ENCODE results near the gene NUDT15. TPM values are rescaled to one million over a fixed set of nuclear protein-coding genes. Genes with fewer than 3 reads are reported as not detected.
"Not testable (repeated sequence)": the region's sequence is repeated elsewhere in the genome, so short reads cannot be mapped to it uniquely, and the experiment has no call there.

Gene NUDT15
- total RNA-seq, 1 experiment from 2014 or later: 51.4 TPM

DNA sequence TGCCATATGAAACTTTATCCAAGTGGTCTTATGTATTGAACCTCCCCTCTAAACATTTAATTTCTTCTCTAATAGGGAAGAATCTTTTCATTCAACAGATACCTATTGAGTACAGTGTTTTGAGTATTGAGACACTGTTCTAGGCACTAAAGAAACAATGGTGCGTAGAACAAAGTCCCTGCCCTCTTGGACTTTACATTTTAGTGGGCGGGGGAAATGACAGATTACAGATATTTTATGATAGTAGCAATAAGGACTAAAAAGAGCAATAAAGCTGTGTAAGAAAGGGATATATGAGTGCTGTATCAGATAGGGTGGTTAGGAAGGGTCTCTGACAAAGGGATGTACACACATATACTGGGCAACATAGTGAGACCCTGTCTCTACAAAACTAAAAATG, 5.4 kb downstream of the NUDT15 start:
- DNase-seq (ENCODE audit: low read depth): no peak

DNA sequence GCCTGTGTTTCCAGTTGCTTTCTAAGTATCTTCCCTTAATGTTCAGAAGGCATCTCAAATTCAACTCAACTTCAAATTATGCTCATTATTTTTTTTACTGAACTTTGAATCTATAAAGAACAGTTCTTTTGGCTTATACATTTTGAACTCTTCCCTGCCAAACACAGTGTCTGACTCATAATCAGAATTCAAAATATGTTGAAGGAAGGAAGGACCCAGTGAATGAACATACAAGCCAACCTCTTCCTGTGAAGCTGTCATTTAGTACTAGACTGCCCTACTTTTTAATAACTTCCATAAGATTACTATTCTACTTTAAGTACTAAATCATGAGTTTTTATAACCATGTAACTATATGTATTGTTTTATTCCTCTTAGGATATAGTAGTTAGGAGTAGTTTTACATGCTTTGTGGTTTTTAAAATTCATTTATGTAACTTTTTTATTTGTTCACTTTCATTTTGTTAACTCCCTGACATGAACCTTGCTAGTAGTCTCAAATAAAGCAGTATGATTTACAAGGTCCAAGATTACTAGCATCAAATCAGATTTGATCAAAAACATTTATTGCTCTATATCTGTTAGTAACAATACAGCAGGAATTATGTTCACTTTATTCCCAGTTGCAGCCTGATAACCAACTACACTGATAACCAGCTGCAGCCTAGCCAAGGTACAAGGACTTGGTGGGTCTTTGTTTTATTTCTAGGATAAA, 6.4 kb downstream of the NUDT15 start:
- DNase-seq (ENCODE audit: low read depth): peak; percentile 52

DNA sequence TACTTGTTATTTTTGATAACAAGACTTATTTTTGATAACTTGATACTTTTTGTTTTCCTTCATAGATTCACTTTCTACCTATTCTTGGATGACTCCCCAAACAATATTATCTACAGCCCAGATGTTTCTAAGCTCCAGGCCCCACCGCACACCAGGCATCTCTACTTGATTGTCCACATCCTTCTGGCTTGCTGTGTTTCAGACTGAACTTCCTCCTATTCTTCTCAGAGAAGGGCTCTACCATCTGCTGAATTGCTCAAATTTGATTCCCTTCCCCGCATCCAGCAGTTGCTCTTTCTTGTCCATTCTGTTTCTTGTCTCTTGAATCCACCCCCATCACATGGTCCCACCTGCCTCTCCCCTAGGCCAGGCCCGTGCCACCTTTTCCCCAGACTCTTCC, 13.0 kb downstream of the NUDT15 start:
- DNase-seq (ENCODE audit: low read depth): no peak

DNA sequence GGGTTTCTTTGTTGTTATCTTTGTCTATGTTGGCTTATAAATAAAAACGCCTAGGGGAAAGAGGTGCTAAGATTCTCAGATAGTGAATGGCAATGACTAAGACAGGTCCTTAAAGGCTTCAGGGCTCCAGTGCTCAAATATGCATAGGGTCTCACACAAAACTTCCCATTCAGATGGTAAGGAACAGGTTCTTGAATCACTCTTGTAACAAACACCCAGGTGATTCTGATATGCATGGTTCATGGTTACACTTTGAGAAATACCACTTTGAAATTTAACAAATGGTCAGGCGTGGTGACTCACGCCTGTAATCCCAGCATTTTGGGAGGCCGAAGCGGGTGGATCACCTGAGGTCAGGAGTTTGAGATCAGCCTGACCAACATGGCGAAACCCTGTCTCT, 17.1 kb downstream of the NUDT15 start:
- no peak for DNase-seq (ENCODE audit: low read depth)

DNA sequence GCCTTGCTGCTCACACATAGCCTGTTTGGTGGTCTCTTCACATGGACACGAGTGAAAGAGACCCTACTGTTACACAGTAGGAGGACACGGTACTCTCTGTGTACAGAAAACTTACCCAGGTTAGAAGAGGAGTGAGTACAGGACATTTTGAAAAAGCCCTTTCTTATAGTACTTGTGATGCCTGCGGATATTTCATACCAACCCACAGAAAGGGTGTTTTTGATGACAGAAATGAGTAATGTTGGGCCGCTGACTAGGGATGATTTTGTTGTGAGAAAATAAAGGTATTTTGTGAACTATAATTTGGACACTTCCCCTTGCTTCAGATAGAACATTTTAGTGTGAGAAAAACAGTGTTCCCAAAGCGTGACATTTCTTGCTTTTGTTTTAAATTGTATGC, 18.2 kb downstream of the NUDT15 start:
- no peak for DNase-seq (ENCODE audit: low read depth)

DNA sequence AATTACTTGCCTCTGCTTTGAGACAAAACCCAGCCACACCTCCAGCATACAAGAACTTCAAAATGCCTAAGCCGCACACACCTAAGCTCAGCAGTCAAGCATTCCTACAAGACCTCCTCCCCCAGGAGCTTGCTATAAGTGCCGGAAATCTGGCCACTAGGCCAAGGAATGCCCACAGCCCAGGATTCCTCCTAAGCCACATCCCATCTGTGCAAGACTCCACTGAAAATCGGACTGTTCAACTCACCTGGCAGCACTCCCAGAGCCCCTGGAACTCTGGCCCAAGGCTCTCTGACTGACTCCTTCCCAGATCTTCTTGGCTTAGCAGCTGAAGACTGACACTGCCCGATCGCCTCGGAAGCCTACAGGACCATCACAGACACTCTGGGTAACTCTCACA, 21.0 kb downstream of the NUDT15 start:
- DNase-seq (ENCODE audit: low read depth): not testable (repeated sequence)

DNA sequence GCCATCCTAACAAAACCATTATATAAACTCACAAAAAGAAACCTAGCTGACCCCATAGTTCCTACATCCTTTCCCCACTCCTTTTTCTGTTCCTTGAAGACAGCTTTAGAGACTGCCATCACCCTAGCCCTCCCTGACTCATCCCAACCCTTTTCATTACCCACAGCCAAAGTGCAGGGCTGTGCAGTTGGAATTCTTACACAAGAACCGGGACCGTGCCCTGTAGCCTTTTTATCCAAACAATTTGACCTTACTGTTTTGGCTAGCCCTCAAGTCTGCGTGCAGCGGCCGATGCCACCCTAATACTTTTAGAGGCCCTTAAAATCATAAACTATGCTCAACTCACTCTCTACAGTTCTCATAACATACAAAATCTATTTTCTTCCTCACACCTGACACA, 22.4 kb downstream of the NUDT15 start:
- not testable (repeated sequence) for DNase-seq (ENCODE audit: low read depth)

DNA sequence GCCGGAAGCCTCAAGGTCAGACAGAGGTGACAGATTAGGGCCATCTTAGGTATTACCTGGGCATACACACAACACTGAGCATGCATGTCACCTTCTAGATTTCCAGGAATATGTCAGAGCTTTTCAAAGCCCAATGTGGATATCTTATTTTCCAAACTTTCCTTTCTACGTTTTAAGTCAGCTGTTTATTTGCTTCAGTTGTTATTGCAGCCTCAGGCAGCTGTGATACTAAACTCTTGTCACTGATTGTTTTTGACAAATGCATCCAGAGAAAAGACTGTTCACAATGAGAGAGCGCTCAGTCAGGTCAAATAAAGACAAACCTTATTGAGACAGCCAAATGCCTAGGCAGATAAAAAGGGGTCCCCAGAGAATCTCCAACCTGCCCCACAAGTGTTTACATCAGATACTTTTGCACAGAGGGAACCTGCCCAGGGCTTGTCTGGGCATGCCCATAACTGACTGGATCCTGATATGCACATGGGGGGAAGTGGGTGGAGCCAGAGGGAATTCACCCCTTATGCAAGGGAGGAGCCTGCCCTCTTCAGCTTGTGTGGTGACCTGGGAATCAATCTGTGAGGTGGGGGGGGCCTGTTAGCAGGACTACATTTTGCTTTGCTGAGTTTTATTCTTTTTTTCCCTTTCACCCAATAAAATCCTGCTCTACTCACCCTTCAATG, 28.9 kb downstream of the NUDT15 start:
- DNase-seq (ENCODE audit: low read depth): peak; percentile 32

DNA sequence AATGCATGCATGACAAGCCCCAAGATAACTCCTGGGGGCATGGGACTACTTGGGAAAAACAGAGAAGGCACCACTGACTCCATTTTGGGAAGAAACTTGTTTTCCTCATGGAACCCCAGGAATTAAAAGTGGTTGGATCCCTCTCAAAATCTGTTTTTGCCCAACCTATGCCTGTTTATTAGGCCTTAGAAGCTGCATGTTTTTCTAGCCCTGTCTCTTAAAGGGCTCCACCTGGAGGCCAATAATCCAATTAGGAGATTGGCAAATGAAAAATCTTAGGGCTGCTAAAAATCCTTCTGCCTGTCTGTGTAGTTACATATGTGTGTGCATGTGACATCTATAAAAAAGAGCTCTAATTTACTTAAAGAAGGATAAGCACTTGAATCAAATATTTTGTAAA, 30.5 kb downstream of the NUDT15 start:
- DNase-seq (ENCODE audit: low read depth): no peak

DNA sequence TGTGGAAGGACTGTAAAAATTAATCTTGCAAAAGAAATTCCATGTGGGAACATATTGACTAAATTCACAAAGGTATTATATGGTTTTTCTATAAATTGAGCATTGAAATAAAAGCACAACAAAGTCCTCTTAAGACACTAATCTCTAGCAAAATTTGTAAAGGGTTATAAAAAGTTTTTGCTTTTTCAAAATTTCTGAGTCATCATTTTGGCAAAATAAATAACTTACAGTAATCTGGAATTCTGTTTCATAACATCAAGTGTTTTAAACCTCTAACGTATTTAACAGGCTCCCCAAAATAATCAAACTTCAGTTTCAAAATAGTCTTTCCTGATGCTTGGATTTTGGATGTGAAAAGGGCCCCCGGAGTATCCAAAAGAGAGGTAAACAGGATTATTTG, 31.4 kb downstream of the NUDT15 start:
- DNase-seq (ENCODE audit: low read depth): no peak

DNA sequence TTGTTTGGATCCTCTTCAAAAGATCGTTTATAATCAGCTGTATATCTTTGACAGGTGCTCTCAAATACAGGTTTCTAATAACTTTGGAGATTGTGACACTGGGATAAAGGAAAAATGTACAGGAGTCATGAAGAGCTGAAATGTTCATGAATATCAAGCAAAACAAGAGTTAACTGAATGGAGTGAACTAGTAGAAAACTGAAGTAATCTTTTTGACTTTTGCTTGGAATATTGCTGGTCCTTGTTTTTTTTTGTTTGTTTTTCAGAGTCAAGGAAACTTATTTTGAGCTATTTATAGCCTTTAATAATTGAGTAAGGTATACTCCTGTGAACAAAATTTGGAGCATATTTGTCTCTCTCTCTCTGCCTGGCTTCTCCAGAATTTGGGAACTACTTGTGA, 32.0 kb downstream of the NUDT15 start:
- peak; percentile 28 for DNase-seq (ENCODE audit: low read depth)

DNA sequence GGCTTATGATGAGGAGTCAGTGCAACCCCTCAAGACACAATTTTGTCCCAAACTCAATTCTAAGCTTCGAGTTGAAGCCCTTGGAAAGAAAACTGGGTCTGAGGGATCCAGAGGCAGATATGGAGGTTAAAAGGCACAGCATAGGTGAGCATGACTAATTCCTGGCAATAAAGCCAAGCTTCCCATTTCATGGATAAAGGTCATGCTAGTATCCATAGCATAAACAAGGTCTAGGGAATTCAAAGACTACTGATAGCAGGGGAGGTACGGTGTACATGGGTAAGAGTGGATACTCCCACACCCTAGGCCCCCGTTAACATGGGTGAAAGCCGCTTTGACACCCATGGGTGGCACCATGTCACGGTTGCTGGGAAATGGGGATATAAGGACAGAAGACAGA, 33.4 kb downstream of the NUDT15 start:
- no peak for DNase-seq (ENCODE audit: low read depth)

DNA sequence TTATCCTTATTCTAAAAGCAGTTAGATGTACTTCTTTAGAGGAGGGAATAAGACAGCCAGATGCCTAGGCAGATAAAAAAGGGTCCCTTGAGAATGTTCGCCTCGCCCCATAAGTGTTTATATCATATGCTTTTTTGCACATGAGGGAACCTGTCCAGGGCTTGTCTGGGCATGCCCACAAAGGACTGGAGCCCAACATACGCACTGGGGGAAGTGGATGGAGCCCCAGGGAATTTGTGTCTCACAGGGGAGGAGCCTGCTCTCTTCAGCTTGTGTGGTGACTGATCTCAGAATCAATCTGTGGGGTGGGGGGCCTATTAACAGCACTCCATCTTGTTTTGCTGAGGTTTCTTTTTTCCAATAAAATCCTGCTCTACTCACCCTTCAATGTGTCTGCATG, 34.8 kb downstream of the NUDT15 start:
- no peak for DNase-seq (ENCODE audit: low read depth)

DNA sequence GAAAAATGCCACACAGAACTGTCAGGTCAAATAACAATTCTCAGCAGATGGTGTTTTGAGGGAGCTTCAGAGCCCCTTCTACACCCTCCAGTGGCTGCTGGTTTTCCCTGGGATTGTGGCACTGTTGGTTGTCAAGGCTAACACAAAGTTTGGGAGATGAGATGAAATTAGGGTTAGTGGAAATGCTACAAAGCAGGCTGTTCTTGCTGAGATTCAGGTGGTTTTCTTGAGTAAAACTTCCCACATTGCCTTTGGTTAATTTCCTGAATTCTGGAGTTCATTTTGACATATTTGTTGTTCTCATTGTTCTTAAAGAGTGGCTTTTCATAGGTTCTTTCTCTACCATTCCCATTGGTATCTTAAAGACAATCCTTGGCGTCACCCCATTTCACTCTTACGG, 35.3 kb downstream of the NUDT15 start:
- no peak for DNase-seq (ENCODE audit: low read depth)

DNA sequence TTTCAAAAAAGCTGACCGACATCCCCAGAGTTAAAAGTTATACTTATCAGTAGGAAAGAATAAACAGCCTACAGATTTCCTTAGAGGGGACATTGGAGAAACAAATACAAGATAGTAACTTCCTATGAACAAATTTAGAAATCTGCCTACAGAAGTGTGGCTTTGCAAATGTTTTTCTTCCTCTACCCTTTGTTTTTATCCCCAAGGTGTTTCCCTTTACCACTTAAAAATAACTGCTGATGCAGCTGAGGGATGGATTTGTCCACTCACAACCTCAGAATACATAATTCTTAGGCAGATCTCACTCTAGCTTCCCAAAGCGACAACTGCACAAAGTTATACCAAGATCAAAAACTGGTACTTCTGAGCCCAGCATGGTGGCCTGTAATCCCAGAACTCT, 36.5 kb downstream of the NUDT15 start:
- DNase-seq (ENCODE audit: low read depth): no peak

DNA sequence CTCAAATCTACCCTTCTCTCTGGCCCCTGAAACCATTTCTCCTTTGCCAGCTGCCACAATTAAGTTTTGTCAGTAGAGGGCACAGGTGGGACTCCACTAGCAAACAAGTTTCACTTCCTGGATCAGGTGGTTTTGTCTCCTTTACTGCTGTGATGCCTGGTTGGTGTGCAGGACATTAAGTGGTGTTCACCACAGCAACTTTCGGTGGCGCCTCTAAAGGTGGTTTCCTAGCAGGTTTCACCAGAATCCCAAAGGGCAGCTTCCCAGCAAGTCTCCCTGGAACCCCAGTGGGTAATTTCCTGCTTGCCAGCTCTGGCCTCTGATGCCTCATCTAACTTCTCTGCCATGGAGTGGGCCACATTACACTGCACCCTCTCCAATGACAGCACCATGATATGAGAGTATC, 40.7 kb downstream of the NUDT15 start:
- DNase-seq (ENCODE audit: low read depth): no peak

DNA sequence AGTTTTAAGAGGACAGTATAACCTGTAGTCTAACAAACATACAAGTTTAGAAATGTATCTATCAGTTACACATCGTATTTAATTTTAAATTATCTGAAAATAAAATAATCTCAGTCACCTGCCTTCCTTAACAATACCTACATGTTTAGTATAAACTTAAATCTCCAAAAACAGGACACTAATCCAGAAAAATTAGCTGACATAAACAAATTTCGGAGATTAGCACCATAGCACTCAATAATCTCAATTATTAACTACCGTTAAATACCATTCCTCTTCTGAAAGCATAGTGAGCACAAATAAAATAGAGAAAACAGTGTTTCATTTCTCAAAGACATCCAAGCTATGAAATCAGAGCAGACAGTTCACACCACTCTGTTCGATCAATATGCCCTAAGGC, 44.2 kb downstream of the NUDT15 start:
- DNase-seq (ENCODE audit: low read depth): no peak

DNA sequence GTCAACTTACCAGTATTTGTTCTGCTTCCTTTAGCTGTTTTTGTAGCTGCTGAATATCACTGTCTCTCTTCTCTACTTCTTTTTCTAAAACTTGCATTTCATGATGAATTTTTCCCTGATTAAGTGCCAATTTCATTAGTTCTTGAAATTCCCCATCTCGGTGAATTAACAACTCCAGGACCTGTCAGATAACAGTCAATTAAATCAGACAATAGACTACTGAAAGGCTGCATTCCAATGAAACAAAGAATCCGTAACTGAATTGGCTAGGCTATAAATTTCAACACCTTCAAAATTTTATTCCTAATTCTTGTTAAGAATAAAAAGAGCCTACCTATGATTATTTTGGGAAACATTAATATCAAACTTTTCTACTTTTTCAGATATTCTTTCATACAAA, 48.7 kb downstream of the NUDT15 start:
- DNase-seq (ENCODE audit: low read depth): no peak

DNA sequence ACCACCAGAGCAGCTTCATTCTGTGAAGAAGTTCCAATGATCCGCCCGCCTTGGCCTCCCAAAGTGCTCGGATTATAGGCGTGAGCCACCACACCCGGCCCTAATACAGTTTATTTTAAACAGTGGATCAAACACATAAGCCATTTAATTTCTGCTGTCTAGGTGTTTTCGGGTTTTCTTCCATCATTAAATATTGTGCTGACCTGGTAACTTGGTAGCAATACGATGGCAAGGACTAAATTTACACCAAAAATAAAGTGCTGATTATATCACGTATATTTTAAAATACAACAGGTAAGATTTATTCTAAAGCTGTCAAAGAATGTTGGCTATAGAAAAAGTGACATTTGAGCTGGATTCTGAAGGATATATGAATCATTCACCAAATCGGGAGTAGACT, 56.1 kb downstream of the NUDT15 start:
- DNase-seq (ENCODE audit: low read depth): no peak

DNA sequence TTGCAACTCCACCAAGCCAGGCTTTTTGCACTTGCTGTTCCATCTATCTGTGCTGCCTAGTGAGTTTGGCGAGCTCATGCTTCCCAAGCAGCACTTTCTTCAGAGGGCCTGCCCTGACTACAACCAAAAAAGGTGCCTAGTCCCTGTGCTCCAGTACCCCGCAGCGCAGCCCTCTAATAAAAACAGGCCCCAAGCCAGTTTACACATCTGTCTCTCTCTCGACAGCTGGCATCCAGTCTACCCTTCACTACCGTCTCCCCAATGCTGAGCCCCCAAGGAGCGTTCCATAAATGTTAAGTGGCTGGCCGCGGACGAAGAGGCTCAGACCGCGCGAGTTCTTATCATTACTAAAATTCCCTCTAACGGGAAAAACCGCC, 56.9 kb downstream of the NUDT15 start:
- no peak for DNase-seq (ENCODE audit: low read depth)

DNA sequence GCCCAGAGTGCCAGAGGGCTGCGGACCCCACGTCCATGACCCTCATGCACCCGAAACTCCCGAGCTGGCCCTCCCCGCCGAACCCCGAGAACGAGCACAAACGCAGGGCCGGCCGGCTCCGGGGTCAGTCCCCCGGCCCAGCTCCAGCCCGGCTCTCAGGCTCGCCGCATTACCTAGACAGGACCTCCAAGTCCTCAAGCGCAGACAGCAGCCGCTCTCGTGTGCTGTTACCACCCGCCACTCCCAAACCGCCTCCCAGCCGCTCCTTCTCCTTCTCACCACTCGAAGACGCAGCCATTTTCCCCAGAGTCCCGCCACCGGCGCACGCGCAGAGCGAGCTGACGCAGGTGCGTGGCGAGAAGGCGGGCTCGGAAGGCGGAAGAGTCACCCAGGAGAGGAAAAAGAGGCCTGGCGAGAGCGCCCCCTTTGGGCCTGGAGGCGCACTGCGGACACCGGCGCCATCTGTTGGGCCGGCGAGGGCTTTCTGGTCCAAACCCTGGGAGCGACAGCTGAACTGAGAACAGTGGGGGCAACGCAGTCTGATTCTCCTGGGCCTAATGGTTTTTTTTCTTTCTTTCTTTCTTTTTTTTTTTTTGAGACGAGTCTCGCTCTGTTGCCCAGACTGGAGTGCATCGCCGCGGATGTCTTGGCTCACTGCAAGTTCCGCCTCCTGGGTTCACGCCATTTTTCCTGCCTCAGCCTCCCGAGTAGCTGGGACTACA, 57.4 kb downstream of the NUDT15 start, which contains the start of gene MED4:
Gene MED4 (minus strand): TSS at position 324 of the 722 bp plus-strand sequence. CDS start 26 bp downstream, at position 298.
- DNase-seq (ENCODE audit: low read depth): peak; percentile 93

DNA sequence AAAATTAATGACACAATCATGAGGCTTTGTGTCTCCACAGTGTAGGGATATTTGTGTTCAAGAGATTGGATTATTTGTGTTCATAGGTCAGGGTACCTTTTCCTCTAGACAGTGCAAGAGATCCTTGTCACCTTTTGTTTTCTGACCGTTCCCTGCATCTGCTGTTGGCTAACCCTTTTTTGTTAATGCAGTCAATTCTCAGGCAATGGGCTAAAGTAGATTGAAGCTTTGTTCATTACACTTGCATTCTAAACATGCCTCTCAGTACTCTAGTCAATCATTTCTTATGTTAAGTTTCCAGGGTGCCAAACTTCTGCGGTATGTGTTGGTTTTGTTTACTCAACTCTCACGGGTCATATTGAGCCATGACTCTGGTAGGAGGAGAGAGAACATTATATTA, 59.1 kb downstream of the NUDT15 start:
- DNase-seq (ENCODE audit: low read depth): no peak
